ENCODE results near the gene TNFSF4.

- TF ChIP-seq CTCF (IDR thresholded peaks at IDR 0.05), result no peak
- no peak for TF ChIP-seq POLR2A (IDR thresholded peaks at IDR 0.05)
Observed at GRCh38 chr1:173253046-173253445, 45.9 kb upstream of the TNFSF4 start.
